Panc1 (cell line): ENCODE data around the gene GSC.
"Not testable (repeated sequence)": the region's sequence is repeated elsewhere in the genome, so short reads cannot be mapped to it uniquely, and the experiment has no call there.

Experiments
- POLR2AphosphoS5 ChIP-seq: IDR thresholded peaks from 2 replicates; pipeline ENCODE4 v1.6.1; 2012; ENCODE audit warnings: mild to moderate bottlenecking, low read depth, low read length, moderate library complexity
- SIN3A ChIP-seq: IDR thresholded peaks from 2 replicates; pipeline ENCODE4 v1.6.1; 2012; ENCODE audit warnings: low read depth, mild to moderate bottlenecking, low read length, moderate library complexity, borderline replicate concordance; ENCODE audit not compliant: insufficient read depth
- TF ChIP-seq, protein P1 (sequence below): fragments of 450-650 bp; IDR thresholded peaks from 2 replicates; pipeline ENCODE4 v1.5.1; 2017; ENCODE audit warnings: mild to moderate bottlenecking
- TF ChIP-seq, protein P2 (sequence below), 2 experiments: IDR thresholded peaks; 2 replicates each; pipeline ENCODE4 v1.6.1; 2011 to 2012; ENCODE audit warnings: low read depth in 2 of 2, control low read depth in 1 of 2, low read length in 1 of 2, mild to moderate bottlenecking in 1 of 2, moderate library complexity in 1 of 2; ENCODE audit not compliant: insufficient read depth in 1 of 2

DNA sequence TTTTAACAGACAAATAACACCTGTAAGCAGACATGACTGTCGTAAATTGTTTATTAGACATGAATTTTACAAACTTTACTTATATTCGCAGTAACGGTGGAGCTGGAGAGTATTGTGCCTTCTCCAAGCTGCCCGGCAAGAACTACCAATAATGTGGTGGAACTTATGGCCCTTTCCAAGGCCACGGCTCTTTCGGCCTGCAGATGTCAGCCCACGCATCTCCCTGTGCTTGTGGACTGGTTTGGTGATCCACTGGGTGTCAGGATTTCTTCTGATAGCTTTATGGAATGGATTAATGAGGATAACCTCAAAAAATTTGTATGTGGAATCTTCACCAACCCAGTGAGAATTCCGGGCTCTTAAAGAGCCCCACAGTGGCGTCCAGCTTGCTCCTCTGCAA lies 30.9 kb upstream of the GSC start:
- TF ChIP-seq, protein P1, sequence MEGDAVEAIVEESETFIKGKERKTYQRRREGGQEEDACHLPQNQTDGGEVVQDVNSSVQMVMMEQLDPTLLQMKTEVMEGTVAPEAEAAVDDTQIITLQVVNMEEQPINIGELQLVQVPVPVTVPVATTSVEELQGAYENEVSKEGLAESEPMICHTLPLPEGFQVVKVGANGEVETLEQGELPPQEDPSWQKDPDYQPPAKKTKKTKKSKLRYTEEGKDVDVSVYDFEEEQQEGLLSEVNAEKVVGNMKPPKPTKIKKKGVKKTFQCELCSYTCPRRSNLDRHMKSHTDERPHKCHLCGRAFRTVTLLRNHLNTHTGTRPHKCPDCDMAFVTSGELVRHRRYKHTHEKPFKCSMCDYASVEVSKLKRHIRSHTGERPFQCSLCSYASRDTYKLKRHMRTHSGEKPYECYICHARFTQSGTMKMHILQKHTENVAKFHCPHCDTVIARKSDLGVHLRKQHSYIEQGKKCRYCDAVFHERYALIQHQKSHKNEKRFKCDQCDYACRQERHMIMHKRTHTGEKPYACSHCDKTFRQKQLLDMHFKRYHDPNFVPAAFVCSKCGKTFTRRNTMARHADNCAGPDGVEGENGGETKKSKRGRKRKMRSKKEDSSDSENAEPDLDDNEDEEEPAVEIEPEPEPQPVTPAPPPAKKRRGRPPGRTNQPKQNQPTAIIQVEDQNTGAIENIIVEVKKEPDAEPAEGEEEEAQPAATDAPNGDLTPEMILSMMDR = not testable (repeated sequence)
- TF ChIP-seq POLR2AphosphoS5, SIN3A: not testable (repeated sequence)
- TF ChIP-seq, protein P2, sequence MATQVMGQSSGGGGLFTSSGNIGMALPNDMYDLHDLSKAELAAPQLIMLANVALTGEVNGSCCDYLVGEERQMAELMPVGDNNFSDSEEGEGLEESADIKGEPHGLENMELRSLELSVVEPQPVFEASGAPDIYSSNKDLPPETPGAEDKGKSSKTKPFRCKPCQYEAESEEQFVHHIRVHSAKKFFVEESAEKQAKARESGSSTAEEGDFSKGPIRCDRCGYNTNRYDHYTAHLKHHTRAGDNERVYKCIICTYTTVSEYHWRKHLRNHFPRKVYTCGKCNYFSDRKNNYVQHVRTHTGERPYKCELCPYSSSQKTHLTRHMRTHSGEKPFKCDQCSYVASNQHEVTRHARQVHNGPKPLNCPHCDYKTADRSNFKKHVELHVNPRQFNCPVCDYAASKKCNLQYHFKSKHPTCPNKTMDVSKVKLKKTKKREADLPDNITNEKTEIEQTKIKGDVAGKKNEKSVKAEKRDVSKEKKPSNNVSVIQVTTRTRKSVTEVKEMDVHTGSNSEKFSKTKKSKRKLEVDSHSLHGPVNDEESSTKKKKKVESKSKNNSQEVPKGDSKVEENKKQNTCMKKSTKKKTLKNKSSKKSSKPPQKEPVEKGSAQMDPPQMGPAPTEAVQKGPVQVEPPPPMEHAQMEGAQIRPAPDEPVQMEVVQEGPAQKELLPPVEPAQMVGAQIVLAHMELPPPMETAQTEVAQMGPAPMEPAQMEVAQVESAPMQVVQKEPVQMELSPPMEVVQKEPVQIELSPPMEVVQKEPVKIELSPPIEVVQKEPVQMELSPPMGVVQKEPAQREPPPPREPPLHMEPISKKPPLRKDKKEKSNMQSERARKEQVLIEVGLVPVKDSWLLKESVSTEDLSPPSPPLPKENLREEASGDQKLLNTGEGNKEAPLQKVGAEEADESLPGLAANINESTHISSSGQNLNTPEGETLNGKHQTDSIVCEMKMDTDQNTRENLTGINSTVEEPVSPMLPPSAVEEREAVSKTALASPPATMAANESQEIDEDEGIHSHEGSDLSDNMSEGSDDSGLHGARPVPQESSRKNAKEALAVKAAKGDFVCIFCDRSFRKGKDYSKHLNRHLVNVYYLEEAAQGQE (IDR thresholded peaks at IDR 0.05; ENCODE audit: insufficient read depth in 1 of 2, low read depth in 2 of 2, low read length in 1 of 2) = not testable (repeated sequence)
